ENCODE measurements around the gene CTDSPL. TPM values are rescaled to one million over a fixed set of nuclear protein-coding genes. Genes with fewer than 3 reads are reported as not detected.
"Not testable (repeated sequence)": the region's sequence is repeated elsewhere in the genome, so short reads cannot be mapped to it uniquely, and the experiment has no call there.

CTDSPL gene
- total and polyA plus RNA-seq, 2 experiments from 2014 or later: 7.1 to 33.4 TPM

- Histone ChIP-seq H3K9me2 (ENCODE audit: insufficient read depth) (no peaks in the 10 kb centered on the region), H3K4me2 (ENCODE audit: unreplicated experiment) (no peak overlapping the region), H3K9me3 (ENCODE audit: low read depth) (no peaks in the 10 kb centered on the region), H3K27me3 (replicated peaks; ENCODE audit: insufficient read depth) (no peaks in the 10 kb centered on the region), H2AFZ (no peak overlapping the region), H3K9ac (no peak overlapping the region), H4K20me1 (ENCODE audit: insufficient read depth) (no peaks in the 10 kb centered on the region), H3K79me2 (ENCODE audit: insufficient read depth) (no peaks in the 10 kb centered on the region), H3K27ac (no peak overlapping the region), H3K36me3 (ENCODE audit: low read depth) (no peaks in the 10 kb centered on the region), H3K4me3 (no peak overlapping the region), H3F3A (ENCODE audit: insufficient read depth) (no peaks in the 10 kb centered on the region), H3K4me1 (ENCODE audit: insufficient read depth) (no peaks in the 10 kb centered on the region)
- 73 to 74% methylated on average over 7 of the region's 7 CpGs for WGBS, 2 experiments (ENCODE audit: low coverage in 1 of 2, low lambda C conversion rate in 2 of 2, missing lambda C conversion rate in 2 of 2)
- TF ChIP-seq EZH2 (IDR thresholded peaks at IDR 0.05; ENCODE audit: insufficient read depth, poor library complexity, severe bottlenecking): no peak
- TF ChIP-seq EZH2phosphoT487 (IDR thresholded peaks at IDR 0.05; ENCODE audit: insufficient read depth, low read depth): no peak
- in situ Hi-C loops (cut with MboI): no loop called here
- no peak for DNase-seq
Measured at GRCh38 chr3:37987751-37988179, 126.1 kb downstream of the CTDSPL start.

GRCh38 chr3:37988376-37988775 lies 126.7 kb downstream of the CTDSPL start:
- H3K36me3 ChIP-seq (ENCODE audit: low read depth); H3F3A ChIP-seq (ENCODE audit: insufficient read depth); H3K27ac ChIP-seq; H2AFZ ChIP-seq; H3K4me1 ChIP-seq (ENCODE audit: insufficient read depth); H3K4me3 ChIP-seq; DNase-seq; H3K9me2 ChIP-seq (ENCODE audit: insufficient read depth); in situ Hi-C loops (cut with MboI); H3K4me2 ChIP-seq (ENCODE audit: unreplicated experiment); H4K20me1 ChIP-seq (ENCODE audit: insufficient read depth); H3K79me2 ChIP-seq (ENCODE audit: insufficient read depth); H3K9ac ChIP-seq; H3K9me3 ChIP-seq (ENCODE audit: low read depth); H3K27me3 ChIP-seq (replicated peaks; ENCODE audit: insufficient read depth): not testable (repeated sequence)
- WGBS, 2 experiments (ENCODE audit: low coverage in 1 of 2, low lambda C conversion rate in 2 of 2, missing lambda C conversion rate in 2 of 2): 90 to 91% methylated on average over 7 to 10 of the region's 10 CpGs

GRCh38 chr3:37988931-37989525 lies 127.3 kb downstream of the CTDSPL start:
- no peak overlapping the region for H3K4me3 ChIP-seq
- no peaks in the 10 kb centered on the region for H3K36me3 ChIP-seq (ENCODE audit: low read depth)
- H3K9me3 ChIP-seq (ENCODE audit: low read depth): no peaks in the 10 kb centered on the region
- in situ Hi-C loops (cut with MboI): no loop called here
- no peak overlapping the region for H3K4me2 ChIP-seq (ENCODE audit: unreplicated experiment)
- H3K4me1 ChIP-seq (ENCODE audit: insufficient read depth): 0 out of 2 replicates have a peak, but pooled peaks cover 3% of the 10 kb centered on the region
- H3K27me3 ChIP-seq (replicated peaks; ENCODE audit: insufficient read depth): no peaks in the 10 kb centered on the region
- H3K9me2 ChIP-seq (ENCODE audit: insufficient read depth): no peaks in the 10 kb centered on the region
- H3K9ac ChIP-seq: no peak overlapping the region
- no peaks in the 10 kb centered on the region for H3K79me2 ChIP-seq (ENCODE audit: insufficient read depth)
- H3K27ac ChIP-seq: no peak overlapping the region
- H4K20me1 ChIP-seq (ENCODE audit: insufficient read depth): no peaks in the 10 kb centered on the region
- H2AFZ ChIP-seq: no peak overlapping the region
- no peak for TF ChIP-seq EZH2 (IDR thresholded peaks at IDR 0.05; ENCODE audit: insufficient read depth, poor library complexity, severe bottlenecking)
- TF ChIP-seq EZH2phosphoT487 (IDR thresholded peaks at IDR 0.05; ENCODE audit: insufficient read depth, low read depth): no peak
- 83 to 91% methylated on average over 15 of the region's 15 CpGs for WGBS, 2 experiments (ENCODE audit: low coverage in 1 of 2, low lambda C conversion rate in 2 of 2, missing lambda C conversion rate in 2 of 2)
- no peak for DNase-seq
- H3F3A ChIP-seq (ENCODE audit: insufficient read depth): peaks cover 9% of the 10 kb centered on the region; the same call in 1 of the 2 replicates

GRCh38 chr3:37989821-37990480 lies 128.3 kb downstream of the CTDSPL start:
- in situ Hi-C loops (cut with MboI): no loop called here
- no peaks in the 10 kb centered on the region for H3K36me3 ChIP-seq (ENCODE audit: low read depth)
- H3K4me1 ChIP-seq (ENCODE audit: insufficient read depth): peaks cover 8% of the 10 kb centered on the region; the same call in 1 of the 2 replicates
- 86 to 93% methylated on average over 7 of the region's 7 CpGs for WGBS, 2 experiments (ENCODE audit: low coverage in 1 of 2, low lambda C conversion rate in 2 of 2, missing lambda C conversion rate in 2 of 2)
- no peaks in the 10 kb centered on the region for H4K20me1 ChIP-seq (ENCODE audit: insufficient read depth)
- H3K4me2 ChIP-seq (ENCODE audit: unreplicated experiment): no peak overlapping the region
- H3K9ac ChIP-seq: no peak overlapping the region
- no peak overlapping the region for H2AFZ ChIP-seq
- H3K79me2 ChIP-seq (ENCODE audit: insufficient read depth): no peaks in the 10 kb centered on the region
- no peaks in the 10 kb centered on the region for H3K9me2 ChIP-seq (ENCODE audit: insufficient read depth)
- H3K4me3 ChIP-seq: no peak overlapping the region
- no peak overlapping the region for H3K27ac ChIP-seq
- H3F3A ChIP-seq (ENCODE audit: insufficient read depth): peaks cover 9% of the 10 kb centered on the region; the same call in 1 of the 2 replicates
- no peak for TF ChIP-seq EZH2 (IDR thresholded peaks at IDR 0.05; ENCODE audit: insufficient read depth, poor library complexity, severe bottlenecking)
- no peak for TF ChIP-seq EZH2phosphoT487 (IDR thresholded peaks at IDR 0.05; ENCODE audit: insufficient read depth, low read depth)
- no peaks in the 10 kb centered on the region for H3K9me3 ChIP-seq (ENCODE audit: low read depth)
- no peaks in the 10 kb centered on the region for H3K27me3 ChIP-seq (replicated peaks; ENCODE audit: insufficient read depth)
- no peak for DNase-seq
